Subcutaneous abdominal adipose tissue (tissue), 5 donors: Measurements from ENCODE around the gene DUSP7.

Experiments
- H3K27ac ChIP-seq: one replicate; pipeline ENCODE4 v1.7.0; 2013; ENCODE audit warnings: low read depth, mild to moderate bottlenecking, inconsistent platforms, low read length, moderate library complexity
- H3K27me3 ChIP-seq, 5 donors: one replicate each; pipeline ENCODE4 v1.7.0; 2013; ENCODE audit warnings: low read length in 5 of 5, inconsistent platforms in 1 of 5; ENCODE audit not compliant: control insufficient read depth in 5 of 5, insufficient read depth in 4 of 5
- H3K36me3 ChIP-seq, 5 donors: one replicate each; pipeline ENCODE4 v1.7.0; 2013; ENCODE audit warnings: low read length in 5 of 5; ENCODE audit not compliant: control insufficient read depth in 5 of 5, insufficient read depth in 5 of 5
- H3K4me1 ChIP-seq, 5 donors: one replicate each; pipeline ENCODE4 v1.7.0; 2013; ENCODE audit warnings: low read length in 5 of 5, mild to moderate bottlenecking in 3 of 5, moderate library complexity in 1 of 5; ENCODE audit not compliant: control insufficient read depth in 5 of 5, insufficient read depth in 5 of 5
- H3K4me3 ChIP-seq, 5 donors: one replicate each; pipeline ENCODE4 v1.7.0; 2013; ENCODE audit warnings: low read length in 5 of 5, low read depth in 1 of 5
- H3K9ac ChIP-seq, 5 donors: one replicate each; pipeline ENCODE4 v1.7.0; 2013; ENCODE audit warnings: low read length in 5 of 5, mild to moderate bottlenecking in 4 of 5, moderate library complexity in 3 of 5
- H3K9me3 ChIP-seq, 5 donors: one replicate each; pipeline ENCODE4 v1.7.0; 2013; ENCODE audit warnings: low read length in 5 of 5; ENCODE audit not compliant: control insufficient read depth in 5 of 5
- donor health status: healthy.
- donor health status: healthy.
- donor health status: healthy.
- donor health status: healthy.
- donor health status: healthy.

DUSP7 gene

DNA sequence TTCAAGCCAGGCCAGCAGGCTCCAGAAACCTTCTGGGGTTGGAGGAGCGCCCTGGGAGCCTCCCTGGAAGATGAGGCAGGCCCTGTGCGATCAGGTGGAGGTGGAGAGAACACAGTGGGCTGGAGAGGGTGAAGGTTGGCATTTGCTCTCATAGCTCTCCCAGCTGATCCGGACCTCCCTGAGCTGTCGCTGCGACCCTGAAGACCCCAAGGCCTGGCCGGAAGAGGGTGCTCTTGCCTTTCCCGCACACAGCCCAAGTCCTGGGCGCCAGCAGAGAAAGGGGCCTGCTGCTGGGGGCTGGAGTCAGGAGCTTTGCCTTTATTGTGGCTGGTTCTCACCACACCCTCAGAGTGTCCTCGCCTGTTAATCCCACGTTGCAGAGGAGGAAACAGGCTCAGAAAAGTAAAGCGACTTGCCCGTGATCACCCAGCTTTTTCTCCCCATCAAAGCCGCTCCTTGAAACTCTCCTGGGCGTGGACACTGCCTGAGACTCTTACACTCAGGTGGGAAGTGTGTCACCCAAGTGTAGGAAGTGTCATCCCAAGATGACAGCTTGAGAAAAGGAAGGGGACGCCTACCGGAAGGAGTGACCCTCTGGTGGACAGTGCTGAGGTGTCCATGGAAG is 52.1 kb downstream of the DUSP7 start:
- peaks cover 10 to 42% (median 22%) of the 10 kb centered on the region in 5 donors for H3K4me1 ChIP-seq
- no peaks in the 10 kb centered on the region for H3K9me3 ChIP-seq
- H3K27ac ChIP-seq: no peak overlapping the region
- peaks cover 0 to 14% (median 4%) of the 10 kb centered on the region in 5 donors for H3K27me3 ChIP-seq
- H3K9ac ChIP-seq: peak overlapping the region in 1 of 5 donors; percentile 36
- H3K36me3 ChIP-seq: no peaks in the 10 kb centered on the region
- H3K4me3 ChIP-seq: no peak overlapping the region

DNA sequence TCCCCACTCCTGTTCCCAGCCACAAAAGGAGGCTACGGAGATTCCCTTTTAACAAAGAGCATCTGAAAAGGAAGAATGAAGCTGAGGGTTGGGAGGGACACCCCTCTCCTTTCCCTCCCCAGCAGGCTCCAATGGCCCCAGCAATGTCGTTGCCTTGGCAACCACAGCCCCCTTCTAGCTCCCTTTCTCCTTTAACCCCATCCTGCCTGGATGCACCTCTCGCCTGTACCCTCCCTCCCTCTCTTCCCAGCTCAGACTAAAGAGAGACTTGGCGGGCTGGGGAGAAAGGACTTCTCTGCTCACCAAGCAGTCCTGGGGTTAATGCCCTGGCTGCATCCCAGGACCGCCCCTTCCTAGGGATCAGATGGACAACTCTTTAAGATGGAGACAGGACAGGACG is 53.6 kb downstream of the DUSP7 start:
- H3K27ac ChIP-seq: no peak overlapping the region
- H3K9ac ChIP-seq: no peak overlapping the region
- H3K36me3 ChIP-seq: no peaks in the 10 kb centered on the region
- peaks cover 0 to 13% (median 4%) of the 10 kb centered on the region in 5 donors for H3K27me3 ChIP-seq
- no peak overlapping the region for H3K4me3 ChIP-seq
- H3K9me3 ChIP-seq: no peaks in the 10 kb centered on the region
- H3K4me1 ChIP-seq: peaks cover 10 to 42% (median 22%) of the 10 kb centered on the region in 5 donors

DNA sequence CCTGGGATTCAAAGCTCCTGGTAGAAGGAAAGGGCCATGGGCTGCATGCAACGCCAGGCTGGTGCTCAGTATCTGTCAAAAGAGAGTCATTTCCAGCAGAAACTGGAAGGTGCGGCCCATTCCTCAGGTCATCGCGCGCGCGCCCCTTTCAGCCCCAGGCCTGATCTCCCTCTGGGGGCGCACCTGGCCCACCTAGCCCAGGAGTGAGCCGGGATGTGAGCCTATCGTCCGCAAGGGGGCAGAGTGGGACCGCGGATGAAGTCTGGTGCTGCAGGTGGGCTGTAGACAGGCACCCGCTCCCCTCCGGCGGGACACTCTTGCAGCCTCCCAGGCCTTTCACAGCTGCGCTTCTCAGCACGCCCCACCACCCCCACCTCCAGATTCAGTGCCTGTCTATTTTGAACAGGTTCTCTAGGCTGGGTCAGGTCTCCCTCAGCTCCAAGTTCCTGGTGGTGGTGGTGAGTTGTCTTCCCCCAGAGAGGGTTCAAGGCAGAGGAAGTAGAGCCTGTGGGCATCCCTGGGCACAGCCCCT is 54.9 kb downstream of the DUSP7 start:
- Histone ChIP-seq H3K9ac (no peak overlapping the region), H3K36me3 (no peaks in the 10 kb centered on the region), H3K9me3 (no peaks in the 10 kb centered on the region), H3K27me3 (peaks cover 0 to 11% (median 4%) of the 10 kb centered on the region in 5 donors), H3K4me3 (no peak overlapping the region), H3K4me1 (peaks cover 10 to 31% (median 22%) of the 10 kb centered on the region in 5 donors), H3K27ac (no peak overlapping the region)

DNA sequence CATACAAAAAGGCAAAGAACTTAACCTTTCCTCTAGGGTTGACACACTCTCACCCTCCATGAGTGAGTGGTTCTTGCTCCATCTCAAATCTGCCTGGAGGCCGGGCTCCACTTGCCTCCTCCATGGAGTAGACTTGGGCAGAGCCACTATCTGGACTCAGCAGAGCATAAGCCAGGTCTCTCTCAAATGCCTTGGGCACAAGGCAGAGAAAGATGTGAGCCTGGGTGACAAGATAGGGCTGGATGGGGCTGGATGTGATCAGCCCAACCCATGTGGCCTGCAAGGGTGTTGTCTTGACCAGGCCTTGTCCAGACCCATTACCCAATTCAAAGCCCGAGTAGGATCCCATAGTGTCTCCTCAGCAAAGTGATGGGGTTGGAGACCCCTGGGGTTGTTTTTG is 56.5 kb downstream of the DUSP7 start:
- Histone ChIP-seq H3K9ac (peak overlapping the region in 1 of 5 donors; percentile 2), H3K27ac (no peak overlapping the region)

More for the DNA sequence above, 56.5 kb downstream of the DUSP7 start:
- Histone ChIP-seq H3K4me3 (no peak overlapping the region), H3K27me3 (peaks cover 0 to 5% (median under 1%) of the 10 kb centered on the region in 5 donors), H3K36me3 (peaks cover 0 to 2% (median under 1%) of the 10 kb centered on the region in 5 donors), H3K9me3 (no peaks in the 10 kb centered on the region), H3K4me1 (peaks cover 2 to 25% (median 14%) of the 10 kb centered on the region in 5 donors)
